Keratinocyte (primary cell): Measurements from ENCODE around the gene CYP3A4.

Source experiments
- EZH2 ChIP-seq: IDR thresholded peaks from one replicate; pipeline ENCODE4 v1.6.1; 2012; ENCODE audit warnings: inconsistent platforms, mild to moderate bottlenecking, low read length, moderate library complexity
- TF ChIP-seq, protein P1 (sequence below), 3 experiments: IDR thresholded peaks in 1 of 3; conservative IDR thresholded peaks in 1 of 3; optimal IDR thresholded peaks in 1 of 3; 2 replicates in 2 of 3; 3 replicates in 1 of 3; pipeline versions ENCODE3 to v1.5.1; 2011; ENCODE audit warnings: low read length in 3 of 3, mild to moderate bottlenecking in 3 of 3, moderate library complexity in 2 of 3, control low read depth in 1 of 3, inconsistent platforms in 1 of 3; ENCODE audit not compliant: insufficient read depth in 2 of 3; ENCODE audit errors: extremely low read depth in 1 of 3

DNA sequence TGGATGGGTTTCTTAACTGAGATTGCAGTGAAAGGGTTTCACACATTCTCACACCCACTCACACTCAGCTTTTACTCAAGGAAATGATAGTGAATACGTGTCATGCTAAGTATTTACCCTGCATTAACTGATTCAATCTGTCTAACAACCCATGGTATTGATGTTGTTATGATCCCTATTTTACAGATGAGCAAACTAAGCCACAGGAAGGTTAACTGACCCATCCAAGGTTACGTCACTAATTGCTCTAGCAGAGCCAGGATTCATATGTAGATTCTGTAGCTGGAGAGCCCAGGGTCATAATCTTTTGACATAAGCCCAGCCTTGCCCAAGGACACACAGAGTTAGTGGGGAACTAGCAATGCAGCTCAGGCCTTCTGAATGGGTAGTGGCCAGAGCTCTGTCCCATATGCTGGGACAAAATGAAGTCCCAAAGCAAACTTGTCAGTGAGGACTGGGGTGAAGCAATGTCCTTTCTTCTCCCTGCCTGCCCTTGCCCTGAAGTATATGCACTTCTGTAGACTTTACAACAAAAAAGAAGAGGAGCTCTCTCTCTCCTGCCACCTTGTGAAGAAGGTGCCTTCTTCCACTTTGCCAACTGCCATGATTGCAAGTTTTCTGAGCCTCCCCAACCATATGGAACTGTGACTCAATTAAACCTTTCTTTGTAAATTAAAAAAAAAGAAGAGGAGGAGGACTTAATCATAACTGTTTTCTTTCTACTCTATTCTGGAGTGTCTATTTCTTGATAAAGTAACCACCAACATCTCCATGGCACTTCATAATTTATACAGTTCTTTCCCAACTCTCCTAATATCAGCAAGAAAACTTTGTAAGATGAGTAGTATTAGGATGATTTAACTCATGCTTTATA lies 44.0 kb downstream of the CYP3A4 start:
- TF ChIP-seq, protein P1, sequence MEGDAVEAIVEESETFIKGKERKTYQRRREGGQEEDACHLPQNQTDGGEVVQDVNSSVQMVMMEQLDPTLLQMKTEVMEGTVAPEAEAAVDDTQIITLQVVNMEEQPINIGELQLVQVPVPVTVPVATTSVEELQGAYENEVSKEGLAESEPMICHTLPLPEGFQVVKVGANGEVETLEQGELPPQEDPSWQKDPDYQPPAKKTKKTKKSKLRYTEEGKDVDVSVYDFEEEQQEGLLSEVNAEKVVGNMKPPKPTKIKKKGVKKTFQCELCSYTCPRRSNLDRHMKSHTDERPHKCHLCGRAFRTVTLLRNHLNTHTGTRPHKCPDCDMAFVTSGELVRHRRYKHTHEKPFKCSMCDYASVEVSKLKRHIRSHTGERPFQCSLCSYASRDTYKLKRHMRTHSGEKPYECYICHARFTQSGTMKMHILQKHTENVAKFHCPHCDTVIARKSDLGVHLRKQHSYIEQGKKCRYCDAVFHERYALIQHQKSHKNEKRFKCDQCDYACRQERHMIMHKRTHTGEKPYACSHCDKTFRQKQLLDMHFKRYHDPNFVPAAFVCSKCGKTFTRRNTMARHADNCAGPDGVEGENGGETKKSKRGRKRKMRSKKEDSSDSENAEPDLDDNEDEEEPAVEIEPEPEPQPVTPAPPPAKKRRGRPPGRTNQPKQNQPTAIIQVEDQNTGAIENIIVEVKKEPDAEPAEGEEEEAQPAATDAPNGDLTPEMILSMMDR (optimal IDR thresholded peaks at IDR 0.05 in 1 of 3, IDR thresholded peaks at IDR 0.05 in 1 of 3, conservative IDR thresholded peaks at IDR 0.05 in 1 of 3; ENCODE audit: extremely low read depth in 1 of 3, insufficient read depth in 2 of 3, low read length in 3 of 3) = no peak
- no peak for TF ChIP-seq EZH2
